ENCODE measurements around the gene AMH. TPM values are rescaled to one million over a fixed set of nuclear protein-coding genes. Genes with fewer than 3 reads are reported as not detected.

Gene AMH
- total RNA-seq, 6 experiments from 2014 or later, result 0.24 to 1.2 (median 0.59) TPM

- no peaks in the 10 kb centered on the region for H3K9me3 ChIP-seq
- intact Hi-C loops (cut with DNase I), result no loop called here
- WGBS (ENCODE audit: insufficient coverage, low coverage, low lambda C conversion rate, missing lambda C conversion rate), result 33% methylated on average over 13 of the region's 18 CpGs
- peak overlapping the region in 1 of 3 donors; percentile 20 for H3K27ac ChIP-seq
- H3K4me1 ChIP-seq, result peaks cover 0 to 20% (median under 1%) of the 10 kb centered on the region in 4 donors
- H3K27me3 ChIP-seq, result no peaks in the 10 kb centered on the region
- no peaks in the 10 kb centered on the region for H3K36me3 ChIP-seq
- DNase-seq, result peak; percentile 89 to 96 (median 93)
- H3K4me3 ChIP-seq, result no peak overlapping the region
- peak; percentile 22 to 54 (median 42) for ATAC-seq
- no peak for TF ChIP-seq POLR2A (IDR thresholded peaks at IDR 0.05)
- TF ChIP-seq, protein P1, sequence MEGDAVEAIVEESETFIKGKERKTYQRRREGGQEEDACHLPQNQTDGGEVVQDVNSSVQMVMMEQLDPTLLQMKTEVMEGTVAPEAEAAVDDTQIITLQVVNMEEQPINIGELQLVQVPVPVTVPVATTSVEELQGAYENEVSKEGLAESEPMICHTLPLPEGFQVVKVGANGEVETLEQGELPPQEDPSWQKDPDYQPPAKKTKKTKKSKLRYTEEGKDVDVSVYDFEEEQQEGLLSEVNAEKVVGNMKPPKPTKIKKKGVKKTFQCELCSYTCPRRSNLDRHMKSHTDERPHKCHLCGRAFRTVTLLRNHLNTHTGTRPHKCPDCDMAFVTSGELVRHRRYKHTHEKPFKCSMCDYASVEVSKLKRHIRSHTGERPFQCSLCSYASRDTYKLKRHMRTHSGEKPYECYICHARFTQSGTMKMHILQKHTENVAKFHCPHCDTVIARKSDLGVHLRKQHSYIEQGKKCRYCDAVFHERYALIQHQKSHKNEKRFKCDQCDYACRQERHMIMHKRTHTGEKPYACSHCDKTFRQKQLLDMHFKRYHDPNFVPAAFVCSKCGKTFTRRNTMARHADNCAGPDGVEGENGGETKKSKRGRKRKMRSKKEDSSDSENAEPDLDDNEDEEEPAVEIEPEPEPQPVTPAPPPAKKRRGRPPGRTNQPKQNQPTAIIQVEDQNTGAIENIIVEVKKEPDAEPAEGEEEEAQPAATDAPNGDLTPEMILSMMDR (IDR thresholded peaks at IDR 0.05), result no peak
These were observed 17.3 kb downstream of the AMH start for GRCh38 chr19:2266183-2266993.

GRCh38 chr19:2268480-2268830 lies 19.3 kb downstream of the AMH start:
- Histone ChIP-seq H3K27ac (peak overlapping the region in 1 of 3 donors; percentile 99), H3K36me3 (peaks cover 0 to 17% (median 5%) of the 10 kb centered on the region in 4 donors), H3K4me3 (peak overlapping the region in 2 of 3 donors; percentile 96 to 100), H3K27me3 (no peaks in the 10 kb centered on the region), H3K4me1 (peaks cover 0 to 40% (median 6%) of the 10 kb centered on the region in 4 donors), H3K9me3 (no peaks in the 10 kb centered on the region)
- TF ChIP-seq, protein P1 (IDR thresholded peaks at IDR 0.05), result no peak
- no peak for TF ChIP-seq POLR2A (IDR thresholded peaks at IDR 0.05)
- DNase-seq (no peak), ATAC-seq (no peak)
- intact Hi-C loops (cut with DNase I), result no loop called here
- WGBS (ENCODE audit: insufficient coverage, low coverage, low lambda C conversion rate, missing lambda C conversion rate), result 21% methylated on average over 4 of the region's 4 CpGs

DNA sequence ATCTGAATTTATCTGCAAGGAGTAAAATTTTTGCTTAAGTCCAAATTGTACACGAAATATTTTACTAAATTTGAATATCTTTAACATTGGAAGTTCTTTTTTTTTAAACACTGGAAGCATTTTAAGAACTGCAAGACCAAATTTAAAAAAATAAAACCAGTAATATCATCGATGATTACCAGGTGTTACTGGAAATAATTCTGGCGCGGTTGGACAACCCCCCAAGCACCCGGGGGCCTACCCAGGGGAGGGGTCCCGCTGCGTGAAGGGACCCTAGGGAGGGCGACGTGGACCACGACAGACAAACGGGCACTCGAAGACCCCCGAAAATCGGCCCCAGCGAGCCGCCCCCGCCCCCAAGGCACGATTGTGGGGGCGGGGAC lies 19.7 kb downstream of the AMH start:
- intact Hi-C loops (cut with DNase I), result no loop called here
- ATAC-seq (no peak), DNase-seq (no peak)
- 5% methylated on average over 8 of the region's 19 CpGs for WGBS (ENCODE audit: insufficient coverage, low coverage, low lambda C conversion rate, missing lambda C conversion rate)
- H3K27me3 ChIP-seq, result no peaks in the 10 kb centered on the region
- peaks cover 0 to 18% (median 5%) of the 10 kb centered on the region in 4 donors for H3K36me3 ChIP-seq
- no peak for TF ChIP-seq POLR2A (IDR thresholded peaks at IDR 0.05)
- TF ChIP-seq, protein P1 (IDR thresholded peaks at IDR 0.05), result no peak
- peak overlapping the region; percentile 43 to 100 (median 96) for H3K4me3 ChIP-seq
- no peaks in the 10 kb centered on the region for H3K9me3 ChIP-seq
- peaks cover 0 to 44% (median 8%) of the 10 kb centered on the region in 4 donors for H3K4me1 ChIP-seq
- peak overlapping the region in 2 of 3 donors; percentile 48 to 99 for H3K27ac ChIP-seq

DNA sequence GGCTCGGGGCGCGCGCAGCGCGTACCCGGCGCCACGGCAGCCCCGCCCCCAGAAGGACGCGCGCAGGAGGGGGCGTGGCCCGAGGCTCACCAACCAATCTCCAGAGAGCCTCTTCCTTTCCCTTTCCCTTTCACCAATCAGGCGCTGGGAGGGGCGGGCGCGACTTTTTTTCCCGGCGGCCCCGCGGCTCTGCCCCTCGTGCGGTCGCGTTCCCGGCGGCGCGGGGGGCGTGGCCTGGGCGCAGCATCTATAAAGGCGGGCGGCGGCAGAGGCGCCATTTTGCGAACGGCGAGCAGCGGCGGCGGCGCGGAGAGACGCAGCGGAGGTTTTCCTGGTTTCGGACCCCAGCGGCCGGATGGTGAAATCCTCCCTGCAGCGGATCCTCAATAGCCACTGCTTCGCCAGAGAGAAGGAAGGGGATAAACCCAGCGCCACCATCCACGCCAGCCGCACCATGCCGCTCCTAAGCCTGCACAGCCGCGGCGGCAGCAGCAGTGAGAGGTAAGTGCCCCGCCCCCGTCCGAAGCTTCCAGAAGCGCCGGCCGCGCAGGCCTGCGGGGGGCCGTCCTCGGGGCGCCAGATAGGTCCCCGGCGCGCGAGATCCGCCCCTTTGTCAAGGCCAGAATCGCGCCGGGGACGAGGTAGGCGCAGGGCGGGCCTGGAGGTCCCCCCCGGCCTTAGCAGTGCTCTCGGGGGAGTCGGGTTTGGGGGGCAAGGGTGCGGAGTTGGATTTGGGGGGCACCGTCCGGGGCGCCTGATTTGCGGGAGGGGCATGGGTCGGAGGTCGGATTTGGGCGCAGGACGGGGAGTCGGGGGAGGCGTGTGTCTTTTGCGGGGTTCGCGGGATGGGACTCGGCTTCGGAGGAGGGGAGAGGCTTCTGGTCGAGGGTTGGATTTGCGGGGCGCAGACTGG lies 20.4 kb downstream of the AMH start:
- intact Hi-C loops (cut with DNase I), result loop anchor here (5.0 kb wide), 2 partner anchors 32 to 107 kb away; partner anchors contain the start of genes PLEKHJ1 (in 2 of the 2), SF3A2 (in 2 of the 2) and DOT1L (in 1 of the 2)
- Histone ChIP-seq H3K27ac (peak overlapping the region; percentile 96 to 99 (median 97)), H3K4me3 (peak overlapping the region; percentile 96 to 100 (median 98)), H3K27me3 (no peaks in the 10 kb centered on the region), H3K36me3 (peaks cover 0 to 18% (median 5%) of the 10 kb centered on the region in 4 donors), H3K9me3 (no peaks in the 10 kb centered on the region), H3K4me1 (peaks cover 0 to 49% (median 8%) of the 10 kb centered on the region in 4 donors)
- ATAC-seq (peak; percentile 80 to 90 (median 86)), DNase-seq (peak; percentile 98 to 99 (median 99))
- TF ChIP-seq, protein P1 (IDR thresholded peaks at IDR 0.05), result peak in 1 of 4 donors; percentile 23
- peak; percentile 100 for TF ChIP-seq POLR2A (IDR thresholded peaks at IDR 0.05)
- WGBS (ENCODE audit: insufficient coverage, low coverage, low lambda C conversion rate, missing lambda C conversion rate), result under 1% methylated on average over 26 of the region's 103 CpGs

All from right lobe of liver (tissue), 6 donors.